GM18520 (cell line): ENCODE results near the gene CNNM2.
A peak's percentile ranks its signal among the peaks of the same experiment; 100 is the strongest.

ENCODE experiments used
- ATAC-seq: cut with Tn5 transposase; IDR thresholded peaks from one replicate; pipeline ENCODE4 v1.9.1; 2021; ENCODE audit not compliant: unreplicated experiment

The CNNM2 gene

GRCh38 chr10:102917962-102918816, at the start of gene CNNM2:
CNNM2 (plus strand) TSS chr10:102918294; CDS start chr10:102918481, 187 bp downstream.
- ATAC-seq, result peak; percentile 82

GRCh38 chr10:102868911-102869257, 49.2 kb upstream of the CNNM2 start:
- no peak for ATAC-seq

DNA sequence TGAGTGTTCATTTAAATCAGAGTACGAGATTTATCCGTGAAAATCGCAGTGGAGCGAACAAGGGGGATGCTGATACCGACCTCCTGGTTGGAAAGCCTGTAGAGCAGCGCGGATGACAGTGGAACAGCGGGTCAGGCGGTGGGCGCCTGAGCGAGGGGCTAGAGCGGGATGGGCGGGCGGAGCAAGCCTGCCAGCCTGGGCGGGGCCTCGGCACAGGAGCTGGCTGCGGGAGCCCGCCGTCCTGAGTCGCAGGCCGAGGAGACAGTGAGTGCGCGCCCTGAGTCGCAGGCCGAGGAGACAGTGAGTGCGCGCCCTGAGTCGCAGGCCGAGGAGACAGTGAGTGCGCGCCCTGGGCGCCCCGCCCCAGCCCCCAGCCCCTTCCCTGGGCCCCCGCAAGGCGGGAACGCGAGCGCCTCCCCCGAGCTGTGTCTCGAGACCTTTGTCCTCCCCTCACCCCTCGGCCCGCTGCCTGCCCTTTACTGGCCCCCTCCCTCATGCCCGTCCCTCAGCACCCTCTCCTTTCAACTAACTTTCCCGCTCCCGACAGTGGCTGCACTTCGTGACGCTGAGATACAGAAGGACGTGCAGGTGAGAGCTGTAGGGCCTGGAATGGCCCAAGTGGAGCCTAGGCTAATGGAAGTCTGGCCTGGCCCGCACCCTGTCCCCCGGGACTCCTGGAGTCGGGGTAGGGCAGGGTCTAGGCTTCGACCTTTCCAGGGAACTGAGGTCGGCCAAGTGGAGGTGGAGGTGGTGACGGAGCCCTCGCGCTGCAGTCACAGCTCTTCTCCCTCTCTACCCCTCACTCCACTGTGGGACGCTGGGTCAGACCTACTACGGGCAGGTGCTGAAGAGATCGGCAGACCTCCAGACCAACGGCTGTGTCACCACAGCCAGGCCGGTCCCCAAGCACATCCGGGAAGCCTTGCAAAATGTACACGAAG, 48.6 kb upstream of the CNNM2 start, which contains the start of gene AS3MT:
Gene AS3MT, plus strand, starts transcription at position 213 of the 941 bp plus-strand sequence. Its CDS starts 123 bp downstream, at position 336.
- no peak for ATAC-seq

GRCh38 chr10:102870221-102870620, 47.9 kb upstream of the CNNM2 start:
- no peak for ATAC-seq

GRCh38 chr10:102872163-102872562, 45.9 kb upstream of the CNNM2 start:
- ATAC-seq, result no peak

DNA sequence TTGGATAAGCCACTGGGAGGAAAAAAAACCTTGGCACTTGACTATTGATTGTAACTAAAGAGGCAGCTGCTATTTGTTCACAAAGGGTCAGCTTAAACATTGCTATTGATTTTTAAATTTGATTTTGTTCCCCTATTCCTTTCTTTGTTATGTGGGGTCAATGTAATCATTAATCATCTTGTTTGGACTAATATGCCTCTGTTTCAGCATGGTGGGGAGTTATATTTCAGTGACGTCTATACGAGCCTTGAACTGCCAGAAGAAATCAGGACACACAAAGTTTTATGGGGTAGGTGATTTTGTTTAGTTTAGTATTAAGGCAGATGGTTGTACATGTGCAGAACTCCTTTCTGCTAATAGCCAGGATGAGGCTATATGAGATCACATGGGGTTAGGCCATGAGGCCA, 41.3 kb upstream of the CNNM2 start:
- ATAC-seq, result no peak

DNA sequence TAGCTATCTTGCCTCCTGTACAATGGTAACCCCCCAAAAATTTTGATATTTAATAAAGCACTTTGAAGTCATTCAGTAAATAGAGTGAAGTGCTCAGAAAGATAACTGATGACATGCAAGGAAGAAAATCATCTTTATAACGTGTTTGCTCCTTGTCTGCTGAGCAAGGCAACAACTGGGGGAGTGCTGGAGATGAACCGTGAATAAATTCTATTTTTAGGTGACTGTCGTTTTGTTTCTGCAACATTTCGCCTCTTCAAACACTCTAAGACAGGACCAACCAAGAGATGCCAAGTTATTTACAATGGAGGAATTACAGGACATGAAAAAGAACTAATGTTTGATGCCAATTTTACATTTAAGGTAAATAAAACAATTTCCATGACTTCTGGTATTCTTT, 39.5 kb upstream of the CNNM2 start:
- ATAC-seq, result no peak

GRCh38 chr10:102880256-102880655, 37.8 kb upstream of the CNNM2 start:
- no peak for ATAC-seq

DNA sequence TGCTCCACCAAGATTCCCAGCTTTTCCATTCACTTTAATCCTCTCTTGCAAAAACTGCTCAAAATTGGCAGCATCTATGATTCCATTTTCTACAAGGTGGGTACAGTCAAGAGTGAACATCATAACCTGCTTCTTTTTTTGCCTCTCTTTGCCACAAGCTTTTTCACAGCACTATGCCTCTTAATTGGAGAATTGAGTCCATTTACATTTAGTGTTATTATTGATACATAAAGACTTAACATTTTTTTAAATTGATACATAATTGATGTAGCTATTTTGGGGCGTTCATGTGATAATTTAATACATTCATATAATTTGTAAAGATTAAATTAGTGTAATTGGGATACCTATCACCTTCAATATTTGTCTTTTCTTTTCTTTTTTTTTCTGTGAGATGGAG, 30.0 kb upstream of the CNNM2 start:
- ATAC-seq, result no peak

- no peak for ATAC-seq
These were observed 23.5 kb upstream of the CNNM2 start for GRCh38 chr10:102894466-102895213.

- no peak for ATAC-seq
These were observed 18.1 kb upstream of the CNNM2 start for GRCh38 chr10:102900006-102900405.

- no peak for ATAC-seq
These were observed 13.7 kb upstream of the CNNM2 start for GRCh38 chr10:102904346-102904745.

- no peak for ATAC-seq
These were observed 11.6 kb upstream of the CNNM2 start for GRCh38 chr10:102906507-102906906.

- ATAC-seq, result no peak
These were observed 3.3 kb upstream of the CNNM2 start for GRCh38 chr10:102914781-102915180.

DNA sequence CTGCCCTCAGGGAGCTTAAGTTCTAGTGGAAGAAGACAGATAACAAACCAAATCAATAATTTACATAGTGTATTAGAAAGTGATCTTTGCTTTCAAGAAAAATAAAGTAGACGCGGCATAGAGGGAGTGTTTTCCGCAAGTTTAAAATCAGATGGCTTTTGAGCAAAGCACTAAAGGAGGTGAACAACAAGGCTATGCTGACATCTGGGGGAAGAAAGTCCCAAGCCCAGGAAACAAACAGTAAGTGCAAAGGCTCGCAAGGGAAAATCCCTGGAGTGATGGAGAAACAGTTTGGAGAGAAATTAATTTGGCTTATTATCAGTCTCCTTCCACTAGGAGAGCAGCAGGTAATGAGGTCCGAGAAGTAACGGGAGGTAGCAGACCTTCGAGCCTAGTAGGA, 1.9 kb upstream of the CNNM2 start:
- no peak for ATAC-seq

DNA sequence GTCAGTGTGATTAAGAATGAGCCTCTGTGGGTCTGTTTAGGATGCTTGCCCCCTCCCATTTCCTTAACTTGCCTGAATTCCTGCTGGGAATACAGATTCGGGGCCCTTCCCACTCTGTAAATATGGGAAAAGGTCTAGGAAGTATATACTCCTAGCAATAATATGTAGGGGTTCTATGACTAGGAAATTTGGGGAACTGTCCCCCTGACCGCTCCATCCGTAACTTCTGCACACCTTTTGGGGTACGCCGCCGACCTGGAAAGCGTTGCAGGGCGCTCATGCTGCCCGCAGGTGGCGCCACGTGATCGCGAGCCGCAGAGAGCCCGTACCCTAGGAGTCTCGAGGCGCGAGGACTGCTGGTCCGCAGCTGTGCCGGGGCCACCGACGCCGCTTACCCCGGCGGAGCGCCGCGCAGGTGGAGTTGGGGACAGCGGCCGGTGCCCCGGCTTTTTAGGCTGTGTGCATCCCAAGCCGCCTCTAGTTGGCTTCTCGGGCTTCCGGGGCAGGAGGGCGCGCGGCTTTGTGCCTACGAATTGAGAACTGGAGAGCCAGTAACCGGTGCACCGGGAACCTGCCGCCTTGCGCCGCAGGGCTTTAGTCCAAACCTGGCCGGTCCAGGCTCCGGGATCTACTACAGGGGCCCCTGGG, 656 bp upstream of the CNNM2 start:
- peak; percentile 18 for ATAC-seq

- ATAC-seq, result no peak
These were observed 737 bp downstream of the CNNM2 start for GRCh38 chr10:102918817-102919245.

DNA sequence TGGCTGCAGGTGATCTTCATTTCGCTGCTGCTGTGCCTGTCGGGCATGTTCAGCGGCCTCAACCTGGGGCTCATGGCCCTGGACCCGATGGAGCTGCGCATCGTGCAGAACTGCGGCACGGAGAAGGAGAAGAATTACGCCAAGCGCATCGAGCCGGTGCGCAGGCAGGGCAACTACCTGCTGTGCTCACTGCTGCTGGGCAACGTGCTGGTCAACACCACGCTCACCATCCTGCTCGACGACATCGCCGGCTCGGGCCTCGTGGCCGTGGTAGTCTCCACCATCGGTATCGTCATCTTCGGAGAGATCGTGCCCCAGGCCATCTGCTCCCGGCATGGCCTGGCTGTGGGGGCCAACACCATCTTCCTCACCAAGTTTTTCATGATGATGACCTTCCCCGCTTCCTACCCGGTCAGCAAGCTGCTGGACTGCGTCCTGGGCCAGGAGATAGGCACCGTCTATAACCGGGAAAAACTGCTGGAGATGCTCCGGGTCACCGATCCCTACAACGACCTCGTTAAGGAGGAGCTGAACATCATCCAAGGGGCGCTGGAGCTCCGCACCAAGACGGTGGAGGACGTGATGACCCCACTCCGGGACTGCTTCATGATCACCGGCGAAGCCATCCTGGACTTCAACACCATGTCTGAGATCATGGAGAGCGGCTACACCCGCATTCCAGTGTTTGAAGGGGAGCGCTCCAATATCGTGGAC, 1.3 kb downstream of the CNNM2 start:
- ATAC-seq, result no peak

GRCh38 chr10:102919992-102920739, 2.1 kb downstream of the CNNM2 start:
- ATAC-seq, result no peak
